Activated B cell treated with CpG ODN at 0.5 μM for 24 hours (primary cell): ENCODE results near the gene RNF207. TPM values are rescaled to one million over a fixed set of nuclear protein-coding genes. Genes with fewer than 3 reads are reported as not detected.
A peak's percentile ranks its signal among the peaks of the same experiment; 100 is the strongest.

Experiments used
- ATAC-seq: fragments of 200-7000 bp; cut with Tn5 transposase; one replicate; pipeline ENCODE4 v1.10.0; 2021; ENCODE audit warnings: low read depth, mild to moderate bottlenecking, moderate library complexity
- CTCF ChIA-PET: fragments of 350-600 bp; sonication (Branson Sonifier 250); formaldehyde crosslinking; loops from one replicate; lab custom pipeline; 2021; ENCODE audit warnings: antibody characterized with exemption; lab: Charles Lee
- POLR2A ChIA-PET: fragments of 350-600 bp; sonication (Branson Sonifier 250); formaldehyde crosslinking; loops from one replicate; lab custom pipeline; 2021; ENCODE audit warnings: antibody characterized with exemption; lab: Charles Lee
- DNase-seq: peaks from one replicate; pipeline ENCODE4 v3.0.0; 2022
- H3K27ac Mint-ChIP-seq: one replicate; pipeline ENCODE4 v1.8.0; 2020; ENCODE audit warnings: mixed read lengths
- H3K27me3 Mint-ChIP-seq: one replicate; pipeline ENCODE4 v1.8.0; 2021; ENCODE audit warnings: mixed read lengths
- H3K36me3 Mint-ChIP-seq: one replicate; pipeline ENCODE4 v1.8.0; 2021; ENCODE audit warnings: low read depth, mixed read lengths
- H3K4me1 Mint-ChIP-seq: one replicate; pipeline ENCODE4 v1.8.0; 2021; ENCODE audit warnings: mixed read lengths
- H3K4me3 Mint-ChIP-seq: one replicate; pipeline ENCODE4 v1.8.0; 2020; ENCODE audit warnings: mild to moderate bottlenecking, mixed read lengths
- H3K9me3 Mint-ChIP-seq: one replicate; pipeline ENCODE4 v1.8.0; 2020; ENCODE audit warnings: mixed read lengths
- CTCF ChIP-seq: fragments of 200-600 bp; IDR thresholded peaks from one replicate; pipeline ENCODE4 v1.8.0; 2022; ENCODE audit warnings: antibody characterized with exemption, mild to moderate bottlenecking
- intact Hi-C: fragments of 100-400 bp; cut with micrococcal nuclease; formaldehyde crosslinking; loops from one replicate; pipeline ENCODE4 v1.15.1; 2024
- total RNA-seq: library from RNA; stranded (reverse); gene quantifications from 2 replicates; pipeline ENCODE4 v1.2.3, GENCODE V29; 2022

Gene RNF207
- total RNA-seq, 1 donor from 2014 or later, result 3.3 TPM

DNA sequence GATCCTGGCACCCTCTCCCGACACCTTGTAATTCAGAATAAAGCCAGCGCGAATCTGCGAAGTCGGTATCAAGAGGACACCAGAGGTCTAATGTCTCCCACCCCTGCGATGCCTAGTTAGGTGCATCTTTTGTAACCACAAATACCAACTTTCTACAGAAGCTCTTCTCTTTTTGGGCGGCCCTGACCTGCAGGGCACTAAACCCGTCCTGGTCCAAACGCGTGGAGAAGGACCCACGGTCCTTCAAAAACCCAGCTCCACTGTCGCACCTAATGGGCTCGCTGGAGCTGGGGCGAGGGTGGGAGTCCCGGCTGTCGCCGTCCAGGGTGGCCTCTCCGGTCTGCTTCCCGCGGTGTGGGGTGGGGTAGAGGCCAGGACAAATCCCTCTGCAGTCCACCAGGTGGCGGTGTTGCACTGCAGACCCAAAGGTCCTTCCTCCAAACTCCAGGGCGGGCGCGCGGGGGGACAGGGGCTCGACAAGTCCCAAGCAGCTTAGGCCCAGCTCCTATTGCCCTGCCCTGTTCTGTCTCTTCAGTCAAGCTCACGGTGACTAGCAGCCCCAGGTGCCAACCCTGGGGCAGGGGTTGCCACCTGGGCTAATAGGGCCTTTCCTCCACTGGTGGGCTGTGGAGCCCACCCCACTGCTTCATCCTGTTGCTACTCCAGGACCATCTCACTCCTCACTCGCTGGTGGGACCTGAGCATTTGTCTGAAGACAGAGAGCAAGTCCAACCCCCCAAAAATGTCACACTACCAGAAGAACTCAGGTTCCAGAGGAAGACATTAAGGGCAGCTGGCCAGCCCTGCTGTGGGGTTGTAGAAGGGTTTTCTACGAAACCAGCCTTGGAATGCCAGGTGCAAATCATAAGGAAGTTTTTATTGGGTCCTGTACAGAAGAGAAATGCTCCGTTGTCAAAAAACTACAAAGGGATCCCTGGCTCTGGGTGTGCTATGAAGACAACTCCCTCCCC is 40.9 kb downstream of the RNF207 start:
- no peaks in the 10 kb centered on the region for H3K36me3 Mint-ChIP-seq
- H3K27me3 Mint-ChIP-seq, result peaks cover 41% of the 10 kb centered on the region
- peak; percentile 76 for TF ChIP-seq CTCF
- H3K4me1 Mint-ChIP-seq, result peaks cover 8% of the 10 kb centered on the region
- CTCF ChIA-PET, result interaction anchor here (0.9 to 3.8 kb wide), 12 partner anchors 9 to 226 kb away, joined by 3 to 32 read pairs (median 5); no protein-coding TSS in a partner anchor
- H3K27ac Mint-ChIP-seq, result peak overlapping the region; percentile 70
- POLR2A ChIA-PET, result interaction anchor here (0.7 kb wide), 1 partner anchor 147 kb away, joined by 3 read pairs; the partner anchor contains the start of gene ACOT7
- intact Hi-C loops, result loop anchor here (1.0 to 10.0 kb wide), 7 partner anchors 97 to 732 kb away; no protein-coding TSS in a partner anchor
- peak overlapping the region; percentile 56 for H3K4me3 Mint-ChIP-seq
- peak; percentile 73 for DNase-seq
- H3K9me3 Mint-ChIP-seq, result no peaks in the 10 kb centered on the region
- peak; percentile 76 for ATAC-seq

DNA sequence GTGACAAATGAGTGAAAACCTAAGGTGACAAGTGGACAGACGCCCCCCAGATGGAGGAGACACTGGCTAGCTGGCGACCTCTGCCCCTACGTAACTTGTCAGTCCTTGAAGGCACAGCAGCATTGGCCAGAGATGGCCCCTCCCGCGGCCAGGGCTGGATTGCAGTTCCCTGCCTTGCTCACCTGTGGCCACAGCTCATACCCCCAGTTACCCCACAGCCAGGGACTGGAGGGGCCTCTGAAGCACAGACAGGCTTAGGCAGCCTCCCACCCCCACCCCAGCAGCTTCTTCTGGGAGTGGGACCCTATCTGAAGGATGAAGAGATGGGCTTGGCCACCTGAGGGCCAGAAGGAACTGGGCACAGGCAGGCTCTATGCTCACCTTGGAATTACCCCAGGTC is 41.7 kb downstream of the RNF207 start:
- ATAC-seq, result no peak
- peaks cover 45% of the 10 kb centered on the region for H3K27me3 Mint-ChIP-seq
- no peak overlapping the region for H3K27ac Mint-ChIP-seq
- no peak for DNase-seq
- ChIA-PET CTCF (interaction anchor here (1.1 to 3.8 kb wide), 4 partner anchors 10 to 193 kb away, joined by 5 to 32 read pairs (median 11); no protein-coding TSS in a partner anchor), POLR2A (no interaction called here)
- peaks cover 7% of the 10 kb centered on the region for H3K4me1 Mint-ChIP-seq
- intact Hi-C loops, result loop anchor here (10.0 kb wide), 3 partner anchors 193 to 733 kb away; no protein-coding TSS in a partner anchor
- no peaks in the 10 kb centered on the region for H3K36me3 Mint-ChIP-seq
- TF ChIP-seq CTCF, result no peak
- no peak overlapping the region for H3K4me3 Mint-ChIP-seq
- no peaks in the 10 kb centered on the region for H3K9me3 Mint-ChIP-seq

GRCh38 chr1:6248161-6248776 is 42.4 kb downstream of the RNF207 start:
- H3K4me3 Mint-ChIP-seq, result no peak overlapping the region
- CTCF ChIA-PET, result interaction anchor here (1.1 to 3.8 kb wide), 4 partner anchors 100 to 192 kb away, joined by 3 to 32 read pairs (median 4); no protein-coding TSS in a partner anchor
- no peaks in the 10 kb centered on the region for H3K36me3 Mint-ChIP-seq
- no peak for DNase-seq
- H3K27me3 Mint-ChIP-seq, result peaks cover 45% of the 10 kb centered on the region
- ATAC-seq, result no peak
- H3K27ac Mint-ChIP-seq, result no peak overlapping the region
- POLR2A ChIA-PET, result no interaction called here
- no peaks in the 10 kb centered on the region for H3K9me3 Mint-ChIP-seq
- peaks cover 7% of the 10 kb centered on the region for H3K4me1 Mint-ChIP-seq
- no peak for TF ChIP-seq CTCF
- intact Hi-C loops, result loop anchor here (10.0 kb wide), 3 partner anchors 193 to 733 kb away; no protein-coding TSS in a partner anchor

DNA sequence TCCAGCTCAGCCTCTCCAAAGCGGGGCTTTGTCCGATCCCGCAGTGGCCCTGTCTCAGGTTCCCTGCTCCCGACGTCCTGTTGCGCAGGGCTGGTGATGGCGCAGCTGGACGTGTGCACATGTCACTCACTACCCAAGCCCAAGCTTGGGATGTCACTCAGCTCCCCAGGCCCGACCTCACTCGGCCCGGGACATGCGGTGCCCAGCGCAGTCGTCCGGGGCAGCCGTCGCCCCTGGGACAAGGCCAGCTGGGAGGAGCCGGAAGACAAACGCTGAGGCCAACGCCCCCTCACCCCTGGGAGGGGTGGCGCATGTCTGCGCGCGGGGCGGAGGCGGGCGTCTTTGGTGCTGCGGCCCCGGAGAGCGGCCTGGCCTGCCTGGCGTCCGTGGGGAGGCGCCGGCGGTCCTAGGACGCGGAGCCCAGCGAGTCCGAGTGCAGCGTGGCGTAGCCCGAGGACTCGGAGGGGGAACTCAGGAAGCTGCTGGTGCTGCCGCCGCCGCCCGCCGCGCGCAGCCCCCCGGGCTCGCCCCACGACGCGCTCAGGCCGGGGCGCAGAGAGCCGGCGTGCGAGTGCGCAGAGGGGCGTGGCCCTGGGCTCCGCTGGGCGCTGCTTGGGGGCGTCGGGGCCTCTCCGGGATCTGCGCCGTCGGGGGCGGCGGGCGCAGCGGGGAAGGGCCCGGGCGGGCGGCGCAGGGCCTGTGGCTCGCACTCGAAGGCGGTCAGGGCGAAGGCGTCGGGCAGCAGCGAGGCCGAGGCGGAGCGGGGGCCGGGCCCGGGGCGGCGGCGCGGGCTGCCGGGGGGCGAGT is 43.2 kb downstream of the RNF207 start:
- Mint-ChIP-seq H3K9me3 (no peaks in the 10 kb centered on the region), H3K36me3 (no peaks in the 10 kb centered on the region), H3K4me1 (peaks cover 7% of the 10 kb centered on the region), H3K27ac (no peak overlapping the region), H3K27me3 (peaks cover 41% of the 10 kb centered on the region), H3K4me3 (no peak overlapping the region)
- ChIA-PET CTCF (interaction anchor here (1.1 to 3.8 kb wide), 3 partner anchors 100 to 188 kb away, joined by 3 to 32 read pairs (median 3); no protein-coding TSS in a partner anchor), POLR2A (no interaction called here)
- intact Hi-C loops, result loop anchor here (10.0 kb wide), 3 partner anchors 194 to 734 kb away; no protein-coding TSS in a partner anchor
- TF ChIP-seq CTCF, result no peak
- ATAC-seq (no peak), DNase-seq (no peak)
